ENCODE data around the gene RD3L. TPM values are rescaled to one million over a fixed set of nuclear protein-coding genes. Genes with fewer than 3 reads are reported as not detected.
"Not testable (repeated sequence)": the region's sequence is repeated elsewhere in the genome, so short reads cannot be mapped to it uniquely, and the experiment has no call there.

Gene RD3L
- total RNA-seq, 1 donor from 2014 or later: not detected

GRCh38 chr14:103928011-103928890 is 14.1 kb downstream of the RD3L start, which contains the start of gene TDRD9:
TDRD9 (plus strand) TSS chr14:103928456; CDS start chr14:103928510, 54 bp downstream.
- no peak for TF ChIP-seq CTCF (IDR thresholded peaks at IDR 0.05; ENCODE audit: unreplicated experiment)
- Mint-ChIP-seq H3K9me3 (ENCODE audit: low read depth) (no peaks in the 10 kb centered on the region), H3K4me1 (ENCODE audit: low read depth) (peaks cover 3% of the 10 kb centered on the region), H3K27ac (no peak within 1 kb of the TSS), H3K27me3 (no peaks in the 10 kb centered on the region), H3K4me3 (ENCODE audit: low read depth) (no peak within 1 kb of the TSS), H3K36me3 (ENCODE audit: insufficient read depth) (no peaks in the 10 kb centered on the region)
- DNase-seq (ENCODE audit: low spot score, unreplicated experiment): no peak

- H3K36me3 Mint-ChIP-seq (ENCODE audit: insufficient read depth): no peaks in the 10 kb centered on the region
- H3K4me1 Mint-ChIP-seq (ENCODE audit: low read depth): no peaks in the 10 kb centered on the region
- no peak for DNase-seq (ENCODE audit: low spot score, unreplicated experiment)
- H3K27ac Mint-ChIP-seq: no peak overlapping the region
- no peak for TF ChIP-seq CTCF (IDR thresholded peaks at IDR 0.05; ENCODE audit: unreplicated experiment)
- H3K9me3 Mint-ChIP-seq (ENCODE audit: low read depth): no peaks in the 10 kb centered on the region
- no peak overlapping the region for H3K4me3 Mint-ChIP-seq (ENCODE audit: low read depth)
- H3K27me3 Mint-ChIP-seq: no peaks in the 10 kb centered on the region
These were observed 14.8 kb downstream of the RD3L start for GRCh38 chr14:103927566-103927965.

GRCh38 chr14:103925316-103925715 is 17.0 kb downstream of the RD3L start:
- Mint-ChIP-seq H3K9me3 (ENCODE audit: low read depth) (no peaks in the 10 kb centered on the region), H3K27ac (no peak overlapping the region), H3K4me3 (ENCODE audit: low read depth) (no peak overlapping the region), H3K4me1 (ENCODE audit: low read depth) (peaks cover 5% of the 10 kb centered on the region), H3K27me3 (no peaks in the 10 kb centered on the region), H3K36me3 (ENCODE audit: insufficient read depth) (no peaks in the 10 kb centered on the region)
- no peak for TF ChIP-seq CTCF (IDR thresholded peaks at IDR 0.05; ENCODE audit: unreplicated experiment)
- DNase-seq (ENCODE audit: low spot score, unreplicated experiment): no peak

- Mint-ChIP-seq H3K27ac (no peak overlapping the region), H3K27me3 (no peaks in the 10 kb centered on the region), H3K36me3 (ENCODE audit: insufficient read depth) (no peaks in the 10 kb centered on the region), H3K4me1 (ENCODE audit: low read depth) (peaks cover 5% of the 10 kb centered on the region), H3K4me3 (ENCODE audit: low read depth) (no peak overlapping the region), H3K9me3 (ENCODE audit: low read depth) (no peaks in the 10 kb centered on the region)
- DNase-seq (ENCODE audit: low spot score, unreplicated experiment): no peak
- TF ChIP-seq CTCF (IDR thresholded peaks at IDR 0.05; ENCODE audit: unreplicated experiment): no peak
These were observed 18.5 kb downstream of the RD3L start for GRCh38 chr14:103923863-103924262.

GRCh38 chr14:103921855-103922200 is 20.5 kb downstream of the RD3L start:
- not testable (repeated sequence) for H3K4me1 Mint-ChIP-seq (ENCODE audit: low read depth); DNase-seq (ENCODE audit: low spot score, unreplicated experiment); H3K36me3 Mint-ChIP-seq (ENCODE audit: insufficient read depth); H3K27me3 Mint-ChIP-seq; H3K27ac Mint-ChIP-seq; H3K9me3 Mint-ChIP-seq (ENCODE audit: low read depth)
- H3K4me3 Mint-ChIP-seq (ENCODE audit: low read depth): peak overlapping the region; percentile 84

Data from progenitor cell of endocrine pancreas (in vitro differentiated cells).